Measurements from ENCODE around the gene TEDC1. TPM values are rescaled to one million over a fixed set of nuclear protein-coding genes. Genes with fewer than 3 reads are reported as not detected.
A peak's percentile ranks its signal among the peaks of the same experiment; 100 is the strongest.

The TEDC1 gene
- total RNA-seq, 1 donor from 2014 or later = 22.7 TPM

DNA sequence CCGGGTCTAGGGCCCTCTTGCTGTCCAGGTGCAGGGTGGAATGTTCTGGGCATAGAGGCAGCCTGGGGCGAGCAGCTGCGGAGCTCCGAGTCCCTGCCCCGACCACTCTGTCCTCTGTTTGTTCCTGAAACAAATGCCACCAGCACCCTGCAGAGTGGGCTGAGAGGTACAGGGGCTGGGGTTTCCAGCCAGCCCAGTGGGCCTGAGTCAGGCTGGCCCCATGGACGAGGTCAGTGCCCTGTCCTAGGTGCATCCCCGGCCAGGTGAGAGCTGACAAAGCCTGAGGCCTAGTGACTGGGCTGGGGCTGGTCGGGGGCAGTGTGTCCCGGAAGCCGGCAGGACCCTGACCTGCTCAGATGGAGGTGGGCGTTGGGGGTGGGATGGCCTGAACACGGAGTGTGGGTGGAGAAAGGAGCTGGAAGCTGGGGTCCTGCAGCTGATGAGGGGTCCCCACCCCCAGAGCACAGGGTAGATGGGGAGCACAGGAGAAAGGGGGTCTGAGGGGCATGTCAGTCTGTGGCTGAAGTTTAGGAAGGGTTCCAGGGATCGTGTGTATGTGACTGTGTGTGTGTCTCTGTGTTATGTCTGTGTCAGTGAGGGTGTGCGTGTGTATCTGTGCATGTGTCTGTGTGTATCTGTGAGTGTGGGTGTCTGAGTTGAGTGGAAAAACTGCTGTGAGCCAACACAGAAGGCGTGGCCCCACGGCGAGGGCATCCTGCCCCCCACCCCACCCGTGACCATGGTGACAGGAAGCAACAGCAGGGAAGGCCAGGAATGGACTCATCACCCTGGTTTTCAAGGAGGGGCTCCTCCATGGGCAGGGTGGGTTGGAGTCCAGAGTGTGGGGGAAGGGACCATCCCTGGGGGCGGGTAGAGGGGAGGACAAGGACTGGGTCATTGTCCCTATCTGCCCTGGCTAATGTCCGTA, 6.7 kb upstream of the TEDC1 start:
- DNase-seq (ENCODE audit: low spot score) = no peak

DNA sequence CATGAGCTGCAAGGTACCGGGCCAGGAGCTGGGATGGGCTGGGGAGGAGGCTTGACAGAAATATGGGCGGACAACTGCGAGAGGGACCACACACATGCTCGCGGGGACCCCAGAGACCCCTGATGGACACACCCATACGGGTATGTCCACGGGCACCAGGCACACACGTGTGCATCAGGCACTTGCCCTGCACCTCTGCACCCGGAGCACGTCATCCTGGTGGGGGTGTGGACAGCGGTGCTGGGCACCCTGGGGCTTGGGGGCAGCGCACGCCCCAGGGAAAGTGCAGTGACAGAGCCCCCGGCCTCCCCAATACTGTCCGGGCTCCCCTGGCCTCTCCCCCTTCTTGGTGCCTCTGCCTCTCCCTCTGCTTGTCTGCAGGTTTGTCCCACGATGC, 6.1 kb upstream of the TEDC1 start:
- no peak for DNase-seq (ENCODE audit: low spot score)

GRCh38 chr14:105485739-105486162, 5.3 kb upstream of the TEDC1 start:
- no peak for DNase-seq (ENCODE audit: low spot score)

DNA sequence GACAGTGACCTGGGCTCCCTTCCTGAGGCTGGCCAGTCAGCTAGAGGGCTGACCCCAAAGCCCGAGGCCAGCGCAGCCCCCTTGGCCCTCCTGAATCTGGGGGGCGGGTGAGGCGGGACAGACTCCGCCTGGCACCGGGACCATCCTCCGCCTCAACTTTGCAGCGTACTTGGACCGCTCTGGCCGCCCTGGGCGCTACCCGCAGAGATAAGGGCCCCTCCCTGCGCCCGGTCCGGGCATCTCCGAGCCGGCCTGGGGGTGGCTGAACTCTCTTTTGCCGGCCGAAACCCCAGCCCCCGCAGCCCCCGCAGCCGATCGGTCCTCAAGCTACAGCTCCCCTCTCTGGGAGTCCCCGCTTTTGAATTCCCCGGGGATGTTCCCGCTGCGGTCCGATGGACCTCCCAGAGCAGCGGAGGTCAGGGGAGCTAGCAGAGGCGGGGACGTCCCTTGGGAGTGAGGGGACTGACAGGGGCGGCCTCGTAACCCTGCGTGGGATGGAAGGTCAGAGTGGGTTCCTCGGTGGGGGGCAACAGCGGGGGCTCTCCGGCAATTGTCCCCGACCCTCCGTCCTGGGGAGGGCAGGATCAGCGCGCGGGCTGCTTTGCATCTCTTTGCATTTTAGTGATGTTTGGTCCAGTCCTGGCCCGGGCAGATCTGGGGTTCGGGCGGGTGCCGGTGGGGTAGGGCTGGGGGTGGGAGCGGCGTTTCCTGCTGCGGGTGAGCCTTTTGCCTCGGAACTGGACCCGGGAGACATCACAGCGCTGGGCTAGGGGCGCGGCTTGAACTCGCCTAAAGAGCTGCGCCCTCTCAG, 4.7 kb upstream of the TEDC1 start, which contains the start of gene CRIP1:
TSS of gene CRIP1 (plus strand) at position 724 of the 811 bp plus-strand sequence. CDS start 374 bp downstream, outside the sequence.
- no peak for DNase-seq (ENCODE audit: low spot score)

GRCh38 chr14:105486974-105487448, 4.0 kb upstream of the TEDC1 start:
- DNase-seq (ENCODE audit: low spot score) = peak; percentile 95

- DNase-seq (ENCODE audit: low spot score) = no peak
Observed at GRCh38 chr14:105487449-105487985, 3.5 kb upstream of the TEDC1 start.

DNA sequence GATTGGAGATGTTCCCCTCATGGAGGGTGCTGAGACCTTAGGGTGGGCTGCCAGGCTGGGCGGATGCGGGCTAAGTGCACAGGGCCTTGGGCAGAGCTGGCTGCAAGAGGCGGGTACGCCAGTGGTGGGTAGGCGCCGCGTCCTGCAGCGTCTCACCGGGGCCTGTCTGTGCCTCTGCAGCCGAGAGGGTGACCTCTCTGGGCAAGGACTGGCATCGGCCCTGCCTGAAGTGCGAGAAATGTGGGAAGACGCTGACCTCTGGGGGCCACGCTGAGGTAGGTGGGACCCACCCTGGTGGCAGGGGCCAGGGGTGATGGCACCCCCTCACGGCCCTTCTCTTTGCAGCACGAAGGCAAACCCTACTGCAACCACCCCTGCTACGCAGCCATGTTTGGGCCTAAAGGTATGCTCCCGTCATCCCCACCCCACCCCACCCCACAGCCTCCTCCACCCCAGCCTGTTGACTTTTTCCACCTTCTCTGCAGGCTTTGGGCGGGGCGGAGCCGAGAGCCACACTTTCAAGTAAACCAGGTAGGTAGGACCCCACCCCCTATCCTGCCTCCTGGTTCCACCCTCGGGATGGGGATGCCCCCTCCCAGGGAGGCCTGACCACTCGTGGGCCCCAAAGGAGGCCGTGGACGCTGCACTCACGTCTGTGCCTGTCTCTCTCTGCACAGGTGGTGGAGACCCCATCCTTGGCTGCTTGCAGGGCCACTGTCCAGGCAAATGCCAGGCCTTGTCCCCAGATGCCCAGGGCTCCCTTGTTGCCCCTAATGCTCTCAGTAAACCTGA, 2.9 kb upstream of the TEDC1 start:
- no peak for DNase-seq (ENCODE audit: low spot score)

GRCh38 chr14:105488781-105489541, 2.1 kb upstream of the TEDC1 start:
- no peak for DNase-seq (ENCODE audit: low spot score)

DNA sequence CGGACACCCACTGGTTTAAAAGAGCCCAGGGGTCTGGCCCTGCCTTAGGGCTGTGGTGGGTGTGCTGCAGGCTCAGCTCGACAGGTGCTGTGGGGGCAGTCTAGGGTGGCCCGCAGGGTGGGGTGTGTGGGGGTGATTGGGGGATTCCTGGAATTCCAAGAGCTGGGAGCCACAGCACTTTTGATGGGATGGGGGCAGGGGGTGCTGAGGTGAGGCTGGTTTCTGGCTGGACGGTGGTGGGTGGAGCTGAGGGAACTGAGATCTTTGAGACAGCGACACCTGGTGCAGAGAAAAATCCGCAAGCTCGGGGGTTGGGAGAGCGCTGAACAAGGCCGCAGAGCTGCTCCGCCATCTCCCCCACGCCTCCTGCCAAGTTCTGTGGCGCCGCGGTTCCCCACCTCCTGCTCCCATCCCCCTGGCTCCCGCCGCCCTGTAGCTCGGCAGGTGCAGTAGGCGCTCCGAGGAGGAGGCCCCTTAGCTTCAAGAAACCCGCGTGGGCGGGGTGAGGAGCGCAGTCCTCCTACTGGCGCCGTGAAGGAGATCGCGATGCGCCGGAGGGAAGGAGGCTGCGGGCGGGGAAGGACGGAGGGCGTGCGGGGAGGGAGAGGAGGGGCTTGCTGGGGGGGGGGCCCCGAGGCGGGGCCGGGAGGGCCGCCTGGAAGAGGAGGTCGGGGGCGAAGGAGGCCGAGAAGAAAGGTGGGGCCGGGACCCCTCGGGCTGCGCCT, 1.3 kb upstream of the TEDC1 start:
- no peak for DNase-seq (ENCODE audit: low spot score)

- DNase-seq (ENCODE audit: low spot score) = no peak
Observed at GRCh38 chr14:105490267-105490571, 827 bp upstream of the TEDC1 start.

- DNase-seq (ENCODE audit: low spot score) = no peak
Observed at GRCh38 chr14:105491366-105491973, 424 bp downstream of the TEDC1 start.

- no peak for DNase-seq (ENCODE audit: low spot score)
Observed at GRCh38 chr14:105492031-105492970, 1.3 kb downstream of the TEDC1 start.

GRCh38 chr14:105492971-105493871, 2.2 kb downstream of the TEDC1 start:
- no peak for DNase-seq (ENCODE audit: low spot score)

DNA sequence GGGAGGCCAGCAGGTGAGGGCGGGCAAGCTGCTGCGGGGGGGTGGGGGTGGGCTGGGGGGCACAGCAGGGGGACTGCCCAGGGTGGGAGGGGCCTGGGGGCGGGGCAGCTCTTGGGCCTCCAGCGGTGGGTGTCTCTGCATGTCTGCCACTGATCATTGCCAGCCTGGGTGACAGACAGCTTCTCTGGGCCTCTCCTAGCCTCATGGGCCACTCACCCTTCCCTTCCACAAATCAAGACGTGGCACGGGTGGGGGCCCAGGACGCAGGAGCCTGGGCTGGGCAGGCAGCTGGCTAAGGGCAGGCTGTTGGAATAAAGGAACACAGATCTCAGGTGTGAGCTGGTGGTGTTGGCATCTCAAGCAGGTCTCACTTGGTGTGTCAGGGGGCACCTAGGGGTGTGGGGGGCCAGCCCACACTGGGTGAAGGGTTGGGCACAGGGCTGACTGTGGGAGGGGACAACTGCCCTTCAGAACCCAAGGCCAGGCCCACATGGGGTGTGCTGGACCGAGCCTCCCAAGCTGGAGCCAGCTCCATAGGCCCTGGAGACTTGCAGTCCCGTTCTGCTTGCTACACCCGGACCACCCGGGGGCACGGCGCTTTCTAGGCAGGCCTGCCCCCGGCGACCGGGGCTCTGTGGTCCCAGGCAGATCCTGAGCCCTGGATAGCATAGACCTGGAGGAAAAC, 3.0 kb downstream of the TEDC1 start:
- no peak for DNase-seq (ENCODE audit: low spot score)

- no peak for DNase-seq (ENCODE audit: low spot score)
Observed at GRCh38 chr14:105494606-105494929, 3.5 kb downstream of the TEDC1 start.
